Adrenal gland (tissue), 12 donors: ENCODE results near the gene MAP2. TPM values are rescaled to one million over a fixed set of nuclear protein-coding genes. Genes with fewer than 3 reads are reported as not detected.

ENCODE experiments used
- DNase-seq, 7 donors: peaks; one replicate each; pipeline ENCODE4 v3.0.0-alpha.2; 2019 to 2020
- H3K27ac ChIP-seq, 5 donors: fragments of 200-600 bp; sonication (generic) in 4 of 5; 1 replicate in 3 of 5; 2 replicates in 2 of 5; pipeline versions ENCODE4 v1.5.1 to v1.8.0; 2016 to 2020; ENCODE audit warnings: mild to moderate bottlenecking in 1 of 5
- H3K27me3 ChIP-seq: fragments of 200-600 bp; 2 replicates; pipeline ENCODE4 v1.8.0; 2021
- H3K36me3 ChIP-seq, 2 donors: fragments of 200-600 bp; replicated peaks in 1 of 2; 1 replicate in 1 of 2; 2 replicates in 1 of 2; pipeline versions ENCODE4 v1.5.1 to v1.8.0; 2018 to 2022
- H3K4me1 ChIP-seq, 2 donors: fragments of 200-600 bp; replicated peaks in 1 of 2; 1 replicate in 1 of 2; 2 replicates in 1 of 2; pipeline versions ENCODE4 v1.5.1 to v1.8.0; 2018 to 2021
- H3K4me3 ChIP-seq, 4 donors: fragments of 200-600 bp; sonication (generic) in 3 of 4; one replicate each; pipeline ENCODE4 v1.5.1; 2016 to 2018
- H3K9me3 ChIP-seq, 3 donors: fragments of 200-600 bp; sonication (generic) in 1 of 3; replicated peaks in 1 of 3; 1 replicate in 2 of 3; 2 replicates in 1 of 3; pipeline versions ENCODE4 v1.5.1 to v1.8.0; 2016 to 2021
- POLR2A ChIP-seq, 2 donors: fragments of 450-650 bp; IDR thresholded peaks; one replicate each; pipeline ENCODE4 v1.6.1; 2017; ENCODE audit warnings: antibody characterized with exemption in 2 of 2, mild to moderate bottlenecking in 2 of 2, moderate library complexity in 1 of 2
- WGBS, 4 donors: extraction: QIAGEN DNeasy Blood & Tissue Kit in 2 of 4; methylation state at CpG; one replicate each; pipeline versions ENCODE4 v1.1.5 to v1.1.7; 2013 to 2017; 5-methylcytosine and 5-hydroxymethylcytosine counted together
- intact Hi-C, 2 donors: fragments of 100-400 bp; cut with DNase I; formaldehyde crosslinking; loops; one replicate each; pipeline versions ENCODE4 v1.14.1 to v1.15.0; 2022 to 2023
- polyA plus RNA-seq, 3 donors: library from polyadenylated mRNA; stranded (reverse); fragments of 200-250 nt in 2 of 3; fragments of 350-450 nt in 1 of 3; fragmentation: Illumina TruSeq in 1 of 3; extraction: RNeasy Lipid Tissue Mini Kit (QIAGEN cat#74804) in 1 of 3; gene quantifications; one replicate each; pipeline ENCODE4 v1.2.3, GENCODE V29; 2013 to 2014
- total RNA-seq, 9 donors: library from RNA; depleted of rRNA in 4 of 9; stranded (reverse); fragments of >200 nt in 4 of 9; fragments of 120-200 nt in 1 of 9; fragmentation: NEBNext Ultra II Directional in 1 of 9; extraction: Animal tissue kit (Norgen Biotek cat#: 25700) in 1 of 9; gene quantifications; one replicate each; pipeline versions ENCODE4 v1.1.0 to v1.2.4, GENCODE V29; 2013 to 2023
- TF ChIP-seq, protein P1 (sequence below), 6 experiments: fragments of 450-650 bp in 4 of 6; fragments of 200-600 bp in 2 of 6; sonication (generic) in 1 of 6; IDR thresholded peaks; 1 replicate in 5 of 6; 2 replicates in 1 of 6; pipeline versions ENCODE4 v1.5.1 to v1.8.0; 2016 to 2021; ENCODE audit warnings: antibody characterized with exemption in 6 of 6, mild to moderate bottlenecking in 2 of 6, moderate library complexity in 1 of 6
- donor health status: healthy with polysubstance abuse.
- donor health status: Bipolar disorder and iron deficiency.
- donor health status: DM: yes; HTN: yes; CAD: no.
- donor health status: DM: no; HTN: no; CAD: no.
- donor health status: DM: no; HTN: no; CAD: no.
- donor health status: DM: yes; HTN: yes; CAD: no.

The MAP2 gene
- total and polyA plus RNA-seq, 12 donors, result 2.2 to 25.5 (median 6.0) TPM

DNA sequence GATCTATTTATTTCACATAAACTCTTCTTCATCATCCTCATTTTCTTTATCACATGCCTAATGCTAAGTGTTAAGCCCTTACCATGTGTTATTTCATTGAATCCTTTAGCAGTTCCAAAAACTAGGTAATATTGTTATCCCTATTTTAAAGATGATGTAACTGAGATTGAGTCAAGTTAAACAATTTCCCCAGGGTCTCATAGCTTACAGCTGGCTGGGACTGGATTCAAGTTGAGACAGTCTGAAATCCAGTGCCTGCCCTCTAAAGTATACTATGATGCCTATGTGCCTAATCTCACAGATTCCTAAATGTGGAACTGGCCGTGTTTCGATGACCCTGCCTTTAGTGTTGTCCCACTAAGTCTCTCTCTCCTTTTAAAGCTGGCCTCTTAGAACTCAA, 108.5 kb downstream of the MAP2 start:
- TF ChIP-seq POLR2A (IDR thresholded peaks at IDR 0.05), result no peak
- TF ChIP-seq, protein P1, sequence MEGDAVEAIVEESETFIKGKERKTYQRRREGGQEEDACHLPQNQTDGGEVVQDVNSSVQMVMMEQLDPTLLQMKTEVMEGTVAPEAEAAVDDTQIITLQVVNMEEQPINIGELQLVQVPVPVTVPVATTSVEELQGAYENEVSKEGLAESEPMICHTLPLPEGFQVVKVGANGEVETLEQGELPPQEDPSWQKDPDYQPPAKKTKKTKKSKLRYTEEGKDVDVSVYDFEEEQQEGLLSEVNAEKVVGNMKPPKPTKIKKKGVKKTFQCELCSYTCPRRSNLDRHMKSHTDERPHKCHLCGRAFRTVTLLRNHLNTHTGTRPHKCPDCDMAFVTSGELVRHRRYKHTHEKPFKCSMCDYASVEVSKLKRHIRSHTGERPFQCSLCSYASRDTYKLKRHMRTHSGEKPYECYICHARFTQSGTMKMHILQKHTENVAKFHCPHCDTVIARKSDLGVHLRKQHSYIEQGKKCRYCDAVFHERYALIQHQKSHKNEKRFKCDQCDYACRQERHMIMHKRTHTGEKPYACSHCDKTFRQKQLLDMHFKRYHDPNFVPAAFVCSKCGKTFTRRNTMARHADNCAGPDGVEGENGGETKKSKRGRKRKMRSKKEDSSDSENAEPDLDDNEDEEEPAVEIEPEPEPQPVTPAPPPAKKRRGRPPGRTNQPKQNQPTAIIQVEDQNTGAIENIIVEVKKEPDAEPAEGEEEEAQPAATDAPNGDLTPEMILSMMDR (IDR thresholded peaks at IDR 0.05), result no peak
- intact Hi-C loops, result no loop called here
- H3K4me3 ChIP-seq, result no peak overlapping the region
- no peaks in the 10 kb centered on the region for H3K36me3 ChIP-seq
- no peaks in the 10 kb centered on the region for H3K27me3 ChIP-seq
- H3K27ac ChIP-seq, result no peak overlapping the region
- no peak for DNase-seq
- H3K4me1 ChIP-seq, result no peaks in the 10 kb centered on the region
- 80 to 94% (median 91%) methylated on average over 2 of the region's 2 CpGs for WGBS, 4 donors
- H3K9me3 ChIP-seq, result no peaks in the 10 kb centered on the region

DNA sequence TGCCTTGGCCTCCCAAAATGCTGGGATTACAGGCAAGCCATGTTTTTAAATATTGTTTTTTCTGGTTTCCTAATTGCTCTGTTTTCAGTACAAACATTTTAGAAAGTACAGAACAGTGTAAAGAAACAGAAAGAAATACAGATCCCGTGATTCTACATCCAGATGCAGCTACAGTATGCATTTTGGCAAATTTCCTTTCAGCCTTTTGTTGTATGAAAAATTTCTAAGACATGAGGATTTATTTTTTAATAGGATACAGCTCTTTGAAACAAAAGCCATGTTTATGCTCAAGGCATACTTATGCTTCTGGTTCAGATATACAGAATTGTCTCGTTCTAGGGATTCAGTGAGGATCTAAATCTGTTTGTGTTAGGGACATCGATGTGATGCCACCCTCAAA, 109.5 kb downstream of the MAP2 start:
- Histone ChIP-seq H3K9me3 (no peaks in the 10 kb centered on the region), H3K4me3 (no peak overlapping the region), H3K36me3 (no peaks in the 10 kb centered on the region), H3K27ac (no peak overlapping the region), H3K4me1 (no peaks in the 10 kb centered on the region), H3K27me3 (no peaks in the 10 kb centered on the region)
- TF ChIP-seq, protein P1 (IDR thresholded peaks at IDR 0.05), result no peak
- no peak for TF ChIP-seq POLR2A (IDR thresholded peaks at IDR 0.05)
- no peak for DNase-seq
- intact Hi-C loops, result no loop called here
- 78 to 88% (median 86%) methylated on average over 3 of the region's 3 CpGs for WGBS, 4 donors

DNA sequence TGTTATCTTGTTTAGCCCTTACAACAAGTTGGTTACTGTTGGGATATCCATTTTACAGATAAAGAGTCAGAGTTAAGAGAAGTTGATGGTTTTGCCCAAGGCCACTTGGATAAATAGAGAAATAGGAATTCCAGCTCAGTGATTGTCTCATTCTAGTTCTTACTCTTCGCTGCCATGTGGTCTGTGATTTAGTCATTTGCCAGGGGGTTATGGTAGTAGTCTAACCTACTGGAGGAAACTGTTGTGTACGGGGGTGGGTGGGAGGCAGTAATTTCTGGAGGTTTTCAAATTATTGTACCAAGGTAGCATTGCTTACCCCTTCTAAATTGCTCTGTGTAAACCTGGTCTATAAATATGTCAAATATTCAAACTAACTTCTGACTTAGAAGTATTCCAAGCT, 110.4 kb downstream of the MAP2 start:
- TF ChIP-seq POLR2A (IDR thresholded peaks at IDR 0.05), result no peak
- TF ChIP-seq, protein P1 (IDR thresholded peaks at IDR 0.05), result no peak
- Histone ChIP-seq H3K36me3 (no peaks in the 10 kb centered on the region), H3K27me3 (no peaks in the 10 kb centered on the region), H3K4me3 (no peak overlapping the region), H3K27ac (no peak overlapping the region), H3K4me1 (no peaks in the 10 kb centered on the region), H3K9me3 (no peaks in the 10 kb centered on the region)
- intact Hi-C loops, result no loop called here
- no peak for DNase-seq
- WGBS, 4 donors, result 80 to 91% (median 90%) methylated on average over 2 of the region's 2 CpGs

DNA sequence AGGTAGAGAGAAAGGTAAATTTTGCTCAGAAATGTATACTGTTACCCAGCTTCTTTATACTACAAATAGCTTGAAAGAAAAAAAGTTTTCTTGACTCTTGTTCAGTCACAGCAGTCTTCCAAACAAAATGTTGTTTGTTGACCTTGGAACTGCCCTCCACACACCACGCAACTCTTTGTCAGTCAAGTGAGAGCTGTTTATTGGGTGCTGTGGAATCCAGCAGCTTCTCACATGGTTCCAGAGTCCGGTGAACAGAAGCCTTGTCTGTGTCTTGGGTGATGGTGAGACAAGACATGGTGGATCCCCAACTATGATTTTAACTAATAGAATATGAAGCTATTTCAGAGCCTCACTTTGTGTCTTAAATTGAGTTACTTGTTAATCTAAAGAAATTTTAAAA, 112.5 kb downstream of the MAP2 start:
- Histone ChIP-seq H3K4me1 (no peaks in the 10 kb centered on the region), H3K9me3 (no peaks in the 10 kb centered on the region), H3K4me3 (no peak overlapping the region), H3K36me3 (no peaks in the 10 kb centered on the region), H3K27ac (no peak overlapping the region), H3K27me3 (no peaks in the 10 kb centered on the region)
- no peak for TF ChIP-seq POLR2A (IDR thresholded peaks at IDR 0.05)
- TF ChIP-seq, protein P1 (IDR thresholded peaks at IDR 0.05), result no peak
- no peak for DNase-seq
- 38 to 57% (median 51%) methylated on average over 2 of the region's 2 CpGs for WGBS, 4 donors
- intact Hi-C loops, result no loop called here
